ENCODE measurements around the gene FBXO44.

FBXO44 gene

GRCh38 chr1:11674488-11674887, 19.8 kb downstream of the FBXO44 start:
- no peak for ATAC-seq

GRCh38 chr1:11675325-11675724, 20.6 kb downstream of the FBXO44 start:
- TF ChIP-seq PATZ1 (CRISPR knock-in tag; IDR thresholded peaks at IDR 0.05; ENCODE audit: borderline replicate concordance) (no peak), CSDC2 (CRISPR knock-in tag; IDR thresholded peaks at IDR 0.05) (no peak), TCF4 (CRISPR knock-in tag; IDR thresholded peaks at IDR 0.05; ENCODE audit: borderline replicate concordance) (no peak), OSR1 (CRISPR knock-in tag; IDR thresholded peaks at IDR 0.05) (no peak), ISL1 (CRISPR knock-in tag; IDR thresholded peaks at IDR 0.05) (no peak), ARNTL (CRISPR knock-in tag; IDR thresholded peaks at IDR 0.05; ENCODE audit: borderline replicate concordance, low read depth) (no peak), CSRNP3 (CRISPR knock-in tag; IDR thresholded peaks at IDR 0.05) (no peak), SNAI2 (CRISPR knock-in tag; IDR thresholded peaks at IDR 0.05) (no peak), GLIS3 (CRISPR knock-in tag; IDR thresholded peaks at IDR 0.05) (no peak), ZFP3 (CRISPR knock-in tag; IDR thresholded peaks at IDR 0.05) (no peak), ZNF565 (CRISPR knock-in tag; conservative IDR thresholded peaks at IDR 0.05; ENCODE audit: low read depth) (no peak), RARB (CRISPR knock-in tag; IDR thresholded peaks at IDR 0.05) (no peak), BACH2 (CRISPR knock-in tag; IDR thresholded peaks at IDR 0.05; ENCODE audit: borderline replicate concordance) (no peak), ZNF70 (CRISPR knock-in tag; IDR thresholded peaks at IDR 0.05) (no peak), PPARA (CRISPR knock-in tag; IDR thresholded peaks at IDR 0.05; ENCODE audit: borderline replicate concordance) (no peak), ZC3H10 (CRISPR knock-in tag; IDR thresholded peaks at IDR 0.05) (no peak)
- ATAC-seq = no peak

More at GRCh38 chr1:11674488-11674887, 19.8 kb downstream of the FBXO44 start:
- TF ChIP-seq ESRRG (CRISPR knock-in tag; IDR thresholded peaks at IDR 0.05) = no peak

GRCh38 chr1:11676386-11677103, 21.9 kb downstream of the FBXO44 start:
- no peak for ATAC-seq
- TF ChIP-seq POU6F1 (CRISPR knock-in tag; IDR thresholded peaks at IDR 0.05; ENCODE audit: borderline replicate concordance, low read depth) (no peak), OSR1 (CRISPR knock-in tag; IDR thresholded peaks at IDR 0.05) (no peak), TCF4 (CRISPR knock-in tag; IDR thresholded peaks at IDR 0.05; ENCODE audit: borderline replicate concordance) (no peak), ZNF8 (CRISPR knock-in tag; IDR thresholded peaks at IDR 0.05) (no peak), PPARA (CRISPR knock-in tag; IDR thresholded peaks at IDR 0.05; ENCODE audit: borderline replicate concordance) (no peak), ISL1 (CRISPR knock-in tag; IDR thresholded peaks at IDR 0.05) (no peak), RARB (CRISPR knock-in tag; IDR thresholded peaks at IDR 0.05) (no peak), ARNTL (CRISPR knock-in tag; IDR thresholded peaks at IDR 0.05; ENCODE audit: borderline replicate concordance, low read depth) (no peak), ZFP3 (CRISPR knock-in tag; IDR thresholded peaks at IDR 0.05) (no peak), CREB5 (CRISPR knock-in tag; IDR thresholded peaks at IDR 0.05; ENCODE audit: low read depth) (no peak), ZC3H10 (CRISPR knock-in tag; IDR thresholded peaks at IDR 0.05) (no peak), ZNF70 (CRISPR knock-in tag; IDR thresholded peaks at IDR 0.05) (no peak), PATZ1 (CRISPR knock-in tag; IDR thresholded peaks at IDR 0.05; ENCODE audit: borderline replicate concordance) (no peak), ESRRG (CRISPR knock-in tag; IDR thresholded peaks at IDR 0.05) (no peak), BACH2 (CRISPR knock-in tag; IDR thresholded peaks at IDR 0.05; ENCODE audit: borderline replicate concordance) (no peak), GLIS3 (CRISPR knock-in tag; IDR thresholded peaks at IDR 0.05) (no peak)
